Measurements from ENCODE around the gene ZNF521.

- TF ChIP-seq CTCF (IDR thresholded peaks at IDR 0.05) (no peak), POLR2A (IDR thresholded peaks at IDR 0.05) (no peak)
Measured at GRCh38 chr18:25125680-25126079, 226.3 kb downstream of the ZNF521 start.

Data from breast epithelium (tissue), 3 donors.